GM12878 (cell line): ENCODE measurements around the gene ZNF124. TPM values are rescaled to one million over a fixed set of nuclear protein-coding genes. Genes with fewer than 3 reads are reported as not detected.

Experiments
- ATAC-seq: fragments of 200-7000 bp; cut with Tn5 transposase; 3 replicates; pipeline ENCODE4 v1.9.1; 2020; ENCODE audit warnings: mild to moderate bottlenecking, moderate library complexity
- BruUV-seq: library from RNA; stranded (reverse); fragments of 400-500 nt; replicated peaks from 2 replicates; lab custom pipeline; 2021; lab: Mats Ljungman, UMichigan
- CTCF ChIA-PET: fragments of 300-600 bp; sonication (Branson Sonifier 250); formaldehyde crosslinking; extraction: SDS; loops from one replicate; lab custom pipeline; 2021; ENCODE audit warnings: inconsistent platforms; lab: Yijun Ruan, JAX
- POLR2A ChIA-PET: fragments of 350-600 bp; formaldehyde crosslinking; extraction: SDS; loops from one replicate; lab custom pipeline; 2021; ENCODE audit warnings: inconsistent platforms; lab: Charles Lee
- RAD21 ChIA-PET: fragments of 300-600 bp; sonication (Branson Sonifier 250); formaldehyde crosslinking; loops from one replicate; lab custom pipeline; 2023; ENCODE audit warnings: antibody characterized with exemption; ENCODE audit not compliant: unreplicated experiment; lab: Charles Lee
- SMC1A ChIA-PET: fragments of 300-600 bp; sonication (Branson Sonifier 250); formaldehyde crosslinking; loops from one replicate; lab custom pipeline; 2023; ENCODE audit not compliant: unreplicated experiment, uncharacterized antibody; lab: Charles Lee
- DNase-seq: peaks from one replicate; pipeline ENCODE4 v3.0.0-alpha.2; 2011; ENCODE audit warnings: low read depth, low spot score
- FAIRE-seq: peaks from 3 replicates; lab custom pipeline; 2011; peaks lifted over from hg19 to GRCh38; lab: Jason Lieb, UNC
- H2AFZ ChIP-seq: 2 replicates; pipeline ENCODE4 v1.6.0; 2011; ENCODE audit warnings: low read depth, low read length, control low read depth; ENCODE audit not compliant: control insufficient read depth
- H3K27ac ChIP-seq: 2 replicates; pipeline ENCODE4 v1.5.1; 2011; ENCODE audit warnings: control low read depth; ENCODE audit not compliant: control insufficient read depth, insufficient read depth
- H3K27me3 ChIP-seq, 2 experiments: replicated peaks in 1 of 2; 2 replicates each; pipeline versions ENCODE4 v1.6.0 to v1.6.1; 2011; ENCODE audit warnings: low read length in 1 of 2; ENCODE audit not compliant: control insufficient read depth in 2 of 2, insufficient read depth in 2 of 2
- H3K36me3 ChIP-seq, 2 experiments: 2 replicates each; pipeline ENCODE4 v1.5.1; 2011; ENCODE audit warnings: low read length in 1 of 2; ENCODE audit not compliant: control insufficient read depth in 2 of 2, insufficient read depth in 2 of 2
- H3K4me1 ChIP-seq: 2 replicates; pipeline ENCODE4 v1.6.1; 2011; ENCODE audit warnings: mild to moderate bottlenecking, low read length, moderate library complexity, mixed read lengths; ENCODE audit not compliant: control insufficient read depth, insufficient read depth
- H3K4me2 ChIP-seq: 2 replicates; pipeline ENCODE4 v1.6.0; 2011; ENCODE audit warnings: control low read depth; ENCODE audit not compliant: control insufficient read depth, insufficient read depth
- H3K4me3 ChIP-seq: fragments of 200-600 bp; sonication (generic); 2 replicates; pipeline ENCODE4 v1.5.1; 2016
- H3K79me2 ChIP-seq: 2 replicates; pipeline ENCODE4 v1.6.0; 2011; ENCODE audit warnings: low read length; ENCODE audit not compliant: control insufficient read depth, insufficient read depth
- H3K9ac ChIP-seq: 2 replicates; pipeline ENCODE4 v1.8.0; 2011; ENCODE audit warnings: low read length, control low read depth, mixed read lengths; ENCODE audit not compliant: control insufficient read depth, insufficient read depth
- H3K9me3 ChIP-seq: replicated peaks from 3 replicates; pipeline ENCODE4 v1.5.1; 2011; ENCODE audit warnings: mild to moderate bottlenecking, low read length; ENCODE audit not compliant: control insufficient read depth, insufficient read depth
- H4K20me1 ChIP-seq: 2 replicates; pipeline ENCODE4 v1.6.0; 2011; ENCODE audit not compliant: control insufficient read depth, insufficient read depth
- BACH1 ChIP-seq: fragments of 450-650 bp; IDR thresholded peaks from 2 replicates; pipeline ENCODE4 v1.6.1; 2017; ENCODE audit warnings: mild to moderate bottlenecking, borderline replicate concordance
- CHD4 ChIP-seq: fragments of 200-600 bp; sonication (generic); IDR thresholded peaks from 2 replicates; pipeline ENCODE4 v1.6.1; 2016; ENCODE audit warnings: mild to moderate bottlenecking
- FOS ChIP-seq: IDR thresholded peaks from 3 replicates; pipeline ENCODE4 v1.6.1; 2011; ENCODE audit warnings: borderline replicate concordance; ENCODE audit not compliant: insufficient read length; ENCODE audit errors: extremely low read depth
- HCFC1 ChIP-seq: fragments of 150-350 bp; IDR thresholded peaks from 2 replicates; pipeline ENCODE4 v1.6.1; 2014; ENCODE audit warnings: low read length
- MYB ChIP-seq: fragments of 150-350 bp; IDR thresholded peaks from 2 replicates; pipeline ENCODE4 v1.6.1; 2014; ENCODE audit warnings: mild to moderate bottlenecking, low read depth, low read length, borderline replicate concordance
- SMAD1 ChIP-seq: fragments of 450-650 bp; IDR thresholded peaks from 2 replicates; pipeline ENCODE4 v1.6.1; 2018; ENCODE audit warnings: mild to moderate bottlenecking, low read depth; ENCODE audit not compliant: partially characterized antibody
- SP1 ChIP-seq: IDR thresholded peaks from one replicate; pipeline ENCODE4 v1.6.1; 2011; ENCODE audit warnings: low read depth, low read length
- ZNF274 ChIP-seq: IDR thresholded peaks from one replicate; pipeline ENCODE4 v1.8.0; 2011; ENCODE audit not compliant: insufficient read length, insufficient read depth
- WGBS: methylation state at CpG from one replicate; pipeline ENCODE4 v1.1.6; 2016; ENCODE audit warnings: low lambda C conversion rate; ENCODE audit not compliant: insufficient replicate concordance, insufficient coverage; ENCODE audit errors: missing lambda C conversion rate; 5-methylcytosine and 5-hydroxymethylcytosine counted together
- in situ Hi-C: fragments of 300-500 bp; cut with MboI; formaldehyde crosslinking; loops from 9 replicates; pipeline ENCODE4 v1.14.3; 2018; ENCODE audit warnings: mixed read lengths
- intact Hi-C: fragments of 100-400 bp; cut with micrococcal nuclease; formaldehyde crosslinking; loops from one replicate; pipeline ENCODE4 v1.14.2; 2022; ENCODE audit not compliant: unreplicated experiment
- polyA plus RNA-seq, 11 experiments: library from polyadenylated mRNA; depleted of rRNA in 4 of 11; unstranded in 6 of 11; stranded (reverse) in 5 of 11; fragments of >200 nt; fragmentation: Nextera tagmentation in 4 of 11; fragmentation: Illumina TruSeq in 1 of 11; extraction: Ambion mirVana in 4 of 11; extraction: Trizol in 1 of 11; gene quantifications; 1 replicate in 1 of 11; 2 replicates in 10 of 11; pipeline versions ENCODE4 v1.2.1 to v1.2.3, GENCODE V29; 2011 to 2016; ENCODE audit warnings: inconsistent platforms in 2 of 11, missing spikeins in 2 of 11, low read depth in 1 of 11
- total RNA-seq, 4 experiments: library from RNA; depleted of rRNA in 3 of 4; stranded (reverse); fragments of >200 nt in 3 of 4; fragmentation: Illumina TruSeq in 1 of 4; extraction: Trizol in 1 of 4; gene quantifications; 2 replicates each; pipeline versions ENCODE4 v1.2.1 to v1.2.3, GENCODE V29; 2013 to 2021
- TF ChIP-seq, protein P1 (sequence below): fragments of 450-650 bp; formaldehyde crosslinking; IDR thresholded peaks from 2 replicates; pipeline ENCODE4 v1.5.0; 2022; ENCODE audit warnings: mild to moderate bottlenecking, missing genetic modification characterization

Gene ZNF124
- total and polyA plus RNA-seq, 10 of the 15 experiments (the other 5 are each of a cell fraction or from before 2014, with no cell fraction given), result 6.8 to 37.5 (median 12.5) TPM

DNA sequence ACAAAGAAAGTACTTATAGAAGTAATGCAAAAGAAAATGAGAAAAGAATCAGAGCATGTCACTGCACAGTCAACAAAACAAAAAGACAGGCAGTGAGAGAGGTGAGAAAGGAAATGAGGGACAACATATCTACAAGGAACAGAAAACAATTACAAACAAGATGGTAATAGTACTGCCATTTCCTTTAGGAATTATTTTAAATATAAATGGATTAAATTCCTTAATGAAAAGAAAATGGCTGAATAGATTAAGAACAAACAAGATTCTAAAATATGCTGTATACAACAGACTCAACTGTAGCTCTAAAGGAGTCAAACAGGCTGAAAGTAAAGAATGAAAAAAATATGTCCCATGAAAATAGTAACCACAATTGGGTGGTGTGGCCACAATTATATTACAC lies 22.1 kb upstream of the ZNF124 start:
- no peaks in the 10 kb centered on the region for H4K20me1 ChIP-seq
- H3K4me2 ChIP-seq, result no peak overlapping the region
- FAIRE-seq (no peak), DNase-seq (no peak), ATAC-seq (no peak)
- intact Hi-C loops, result no loop called here
- no peaks in the 10 kb centered on the region for H3K27me3 ChIP-seq
- in situ Hi-C loops, result no loop called here
- ChIA-PET SMC1A (no interaction called here), CTCF (no interaction called here), RAD21 (no interaction called here), POLR2A (interaction anchor here (0.6 to 0.7 kb wide), 2 partner anchors 53 to 1480 kb away, joined by 3 to 4 read pairs; no protein-coding TSS in a partner anchor)
- H3K4me3 ChIP-seq, result no peak overlapping the region
- H2AFZ ChIP-seq, result no peak overlapping the region
- H3K79me2 ChIP-seq, result no peaks in the 10 kb centered on the region
- BruUV-seq, result no TSS peak
- peaks cover 33% of the 10 kb centered on the region for H3K9me3 ChIP-seq
- TF ChIP-seq BACH1, result no peak
- no peak for TF ChIP-seq CHD4
- TF ChIP-seq MYB, result no peak
- H3K27ac ChIP-seq, result no peak overlapping the region
- H3K36me3 ChIP-seq, result peaks cover 0 to 24% of the 10 kb centered on the region in 2 experiments; a peak in 2 of 4 replicates
- H3K9ac ChIP-seq, result no peak overlapping the region
- no peaks in the 10 kb centered on the region for H3K4me1 ChIP-seq

DNA sequence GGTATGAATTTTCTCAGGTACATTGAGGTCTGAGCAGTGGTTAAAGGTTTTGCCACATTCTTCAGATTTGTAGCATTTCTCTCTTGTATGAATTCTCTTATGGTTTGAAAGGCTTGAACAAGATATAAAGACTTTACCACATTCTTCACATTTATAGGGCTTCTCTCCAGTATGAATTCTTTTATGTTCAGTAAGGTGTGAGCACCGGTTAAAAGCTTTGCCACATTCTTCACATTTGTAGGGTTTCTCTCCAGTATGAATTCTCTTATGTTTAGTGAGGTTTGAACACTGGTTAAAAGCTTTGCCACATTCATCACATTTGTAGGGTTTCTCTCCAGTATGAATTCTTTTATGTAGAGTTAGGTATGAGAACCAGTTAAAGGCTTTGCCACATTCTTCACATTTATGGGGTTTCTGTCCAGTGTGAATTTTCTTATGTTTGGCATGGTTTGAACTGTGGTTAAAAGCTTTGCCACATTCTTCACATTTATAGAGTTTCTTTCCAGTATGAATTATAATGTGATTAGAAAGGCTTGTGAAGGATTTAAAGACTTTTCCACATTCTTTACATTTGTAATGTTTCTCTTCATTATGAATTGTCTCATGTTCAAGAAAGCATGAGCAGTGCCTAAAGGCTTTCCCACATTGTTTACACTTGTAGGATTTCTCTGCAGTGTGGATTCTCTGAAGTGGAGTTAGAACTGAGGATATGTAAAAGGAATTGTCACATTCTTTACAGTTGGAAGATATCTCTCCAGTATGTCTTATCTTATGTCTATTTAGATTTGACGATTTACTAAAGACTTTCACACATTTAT lies 18.4 kb upstream of the ZNF124 start:
- no peak overlapping the region for H3K4me3 ChIP-seq
- intact Hi-C loops, result no loop called here
- BruUV-seq, result TSS peak; percentile 79
- CTCF ChIA-PET, result no interaction called here
- TF ChIP-seq ZNF274, result peak; percentile 65
- no peak for TF ChIP-seq FOS
- TF ChIP-seq, protein P1, sequence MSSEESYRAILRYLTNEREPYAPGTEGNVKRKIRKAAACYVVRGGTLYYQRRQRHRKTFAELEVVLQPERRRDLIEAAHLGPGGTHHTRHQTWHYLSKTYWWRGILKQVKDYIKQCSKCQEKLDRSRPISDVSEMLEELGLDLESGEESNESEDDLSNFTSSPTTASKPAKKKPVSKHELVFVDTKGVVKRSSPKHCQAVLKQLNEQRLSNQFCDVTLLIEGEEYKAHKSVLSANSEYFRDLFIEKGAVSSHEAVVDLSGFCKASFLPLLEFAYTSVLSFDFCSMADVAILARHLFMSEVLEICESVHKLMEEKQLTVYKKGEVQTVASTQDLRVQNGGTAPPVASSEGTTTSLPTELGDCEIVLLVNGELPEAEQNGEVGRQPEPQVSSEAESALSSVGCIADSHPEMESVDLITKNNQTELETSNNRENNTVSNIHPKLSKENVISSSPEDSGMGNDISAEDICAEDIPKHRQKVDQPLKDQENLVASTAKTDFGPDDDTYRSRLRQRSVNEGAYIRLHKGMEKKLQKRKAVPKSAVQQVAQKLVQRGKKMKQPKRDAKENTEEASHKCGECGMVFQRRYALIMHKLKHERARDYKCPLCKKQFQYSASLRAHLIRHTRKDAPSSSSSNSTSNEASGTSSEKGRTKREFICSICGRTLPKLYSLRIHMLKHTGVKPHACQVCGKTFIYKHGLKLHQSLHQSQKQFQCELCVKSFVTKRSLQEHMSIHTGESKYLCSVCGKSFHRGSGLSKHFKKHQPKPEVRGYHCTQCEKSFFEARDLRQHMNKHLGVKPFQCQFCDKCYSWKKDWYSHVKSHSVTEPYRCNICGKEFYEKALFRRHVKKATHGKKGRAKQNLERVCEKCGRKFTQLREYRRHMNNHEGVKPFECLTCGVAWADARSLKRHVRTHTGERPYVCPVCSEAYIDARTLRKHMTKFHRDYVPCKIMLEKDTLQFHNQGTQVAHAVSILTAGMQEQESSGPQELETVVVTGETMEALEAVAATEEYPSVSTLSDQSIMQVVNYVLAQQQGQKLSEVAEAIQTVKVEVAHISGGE (CRISPR knock-in tag), result no peak
- no peak for TF ChIP-seq SMAD1
- TF ChIP-seq HCFC1, result no peak
- no peak for TF ChIP-seq SP1
- TF ChIP-seq, all 136 proteins: peak for 1
- 44% methylated on average over 2 of the region's 2 CpGs for WGBS
- H3K9ac ChIP-seq, result no peak overlapping the region
- H4K20me1 ChIP-seq, result no peaks in the 10 kb centered on the region
- H3K79me2 ChIP-seq, result no peaks in the 10 kb centered on the region
- H2AFZ ChIP-seq, result no peak overlapping the region
- no peaks in the 10 kb centered on the region for H3K4me1 ChIP-seq
- in situ Hi-C loops, result no loop called here
- no peaks in the 10 kb centered on the region for H3K27me3 ChIP-seq
- DNase-seq (no peak), ATAC-seq (no peak), FAIRE-seq (no peak)
- ChIA-PET SMC1A (interaction anchor here (0.9 kb wide), 2 partner anchors 23 to 27 kb away, joined by 3 read pairs; no protein-coding TSS in a partner anchor), RAD21 (no interaction called here), POLR2A (no interaction called here)
- peaks cover 0 to 7% of the 10 kb centered on the region in 2 experiments; a peak in 2 of 4 replicates for H3K36me3 ChIP-seq
- H3K9me3 ChIP-seq, result peaks cover 31% of the 10 kb centered on the region
- H3K27ac ChIP-seq, result no peak overlapping the region
- no peak overlapping the region for H3K4me2 ChIP-seq
